NCI-H345 (cell line): ENCODE measurements around the gene TANGO6.
A peak's percentile ranks its signal among the peaks of the same experiment; 100 is the strongest.

Experiments used
- DNase-seq: peaks from one replicate; lab custom pipeline; 2025; lab: John Stamatoyannopoulos, UW

TANGO6 gene

DNA sequence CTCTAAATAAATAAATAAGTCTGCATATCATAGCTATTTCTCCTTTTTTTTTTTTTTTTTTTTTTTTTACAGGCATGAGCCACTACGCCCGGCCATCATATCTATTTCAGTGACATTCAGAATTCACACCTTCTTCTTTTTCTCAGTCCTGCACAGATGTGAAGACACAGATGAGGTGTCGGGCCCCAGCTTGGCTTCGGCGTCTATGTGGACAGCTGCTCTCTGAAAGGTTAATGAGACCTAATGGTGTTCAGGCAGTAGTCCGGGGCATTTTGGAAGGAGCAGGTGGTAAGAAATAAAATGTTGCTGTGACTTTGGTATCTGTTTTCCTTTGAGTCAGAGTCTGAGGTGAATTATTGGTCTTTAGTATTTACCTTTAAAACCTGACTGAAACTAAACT, 23.6 kb downstream of the TANGO6 start:
- DNase-seq = no peak

DNA sequence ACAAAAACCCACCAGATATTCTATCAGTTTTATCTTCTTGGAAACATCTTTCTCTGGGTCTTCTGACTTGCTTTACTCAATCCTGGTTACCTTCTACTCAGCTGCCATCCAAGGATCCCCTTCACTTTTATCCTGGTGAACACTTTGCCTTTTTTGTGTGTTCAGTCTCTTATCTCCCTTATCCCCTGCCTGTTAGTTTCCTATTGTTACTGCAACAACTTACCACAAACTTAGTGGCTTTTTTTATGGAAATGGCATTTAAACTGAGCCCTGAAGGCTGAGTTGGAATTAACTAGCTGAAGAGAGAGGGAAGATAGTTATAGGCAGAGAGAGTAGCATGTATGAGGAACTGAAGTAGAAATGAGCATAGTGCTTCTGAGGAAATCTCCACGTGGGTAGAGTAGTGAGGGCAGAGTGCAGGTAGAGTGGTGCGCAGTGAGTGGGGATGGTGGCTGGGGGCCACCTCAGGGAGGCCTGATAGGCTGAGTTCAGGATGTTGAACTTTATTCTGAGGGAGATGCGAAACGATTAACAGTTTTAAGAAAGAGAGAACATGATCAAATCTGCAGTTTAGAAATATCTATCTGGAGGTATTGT, 26.3 kb downstream of the TANGO6 start:
- DNase-seq = no peak

DNA sequence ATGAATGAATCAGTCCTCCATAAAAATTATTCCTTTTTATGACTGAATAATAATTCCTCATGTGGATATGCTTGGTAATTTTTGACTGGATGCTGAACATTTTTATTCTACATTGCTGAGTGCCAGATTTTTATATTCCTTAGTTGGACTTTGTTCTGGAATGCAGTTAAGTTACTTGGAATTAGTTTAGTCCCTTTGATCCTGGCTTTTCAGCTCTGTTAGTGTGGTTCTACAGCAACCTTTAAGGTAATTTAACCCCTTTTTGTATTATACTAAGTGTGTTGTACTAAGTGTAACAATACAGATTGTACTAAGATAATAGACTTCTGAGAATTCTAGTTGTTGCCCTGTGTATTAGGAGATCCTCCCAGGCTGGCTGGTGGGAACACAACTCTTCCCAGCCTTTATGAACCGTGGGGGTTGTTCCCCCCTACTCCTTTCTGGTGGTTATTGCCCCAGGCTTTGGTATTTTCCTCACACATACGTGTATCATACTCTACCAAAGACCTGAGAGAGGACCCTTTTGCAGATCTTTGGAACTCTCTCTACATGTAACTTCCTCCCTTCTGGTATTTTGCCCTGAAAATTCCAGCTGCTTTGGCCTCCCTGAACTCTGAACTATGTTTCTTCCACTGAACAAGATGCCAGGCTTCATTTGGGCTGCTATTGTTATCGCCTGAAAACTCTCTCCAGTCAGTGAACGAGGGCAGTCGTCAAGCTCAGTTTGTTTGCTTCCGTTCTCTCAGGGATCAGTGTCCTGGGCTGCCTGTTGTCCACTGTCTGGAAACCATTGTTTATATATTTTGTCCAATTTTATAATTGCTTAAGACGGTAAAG, 30.5 kb downstream of the TANGO6 start:
- DNase-seq = no peak

DNA sequence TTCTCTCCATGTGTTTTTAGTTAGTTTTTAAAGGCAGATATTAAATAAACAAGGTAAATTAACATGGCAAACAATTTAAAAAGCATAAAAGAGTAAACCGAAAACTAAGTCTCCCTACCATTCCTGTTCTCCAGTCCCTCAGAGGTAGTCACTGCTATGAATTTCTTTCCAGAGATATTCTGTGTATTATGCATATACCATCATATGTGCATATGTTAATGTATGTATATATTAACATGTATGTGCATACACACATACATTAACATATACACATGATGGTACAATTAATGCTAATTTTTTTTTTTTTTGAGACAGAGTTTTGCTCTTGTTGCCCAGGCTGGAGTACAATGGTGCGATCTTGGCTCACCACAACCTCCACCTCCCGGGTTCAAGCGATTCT, 32.5 kb downstream of the TANGO6 start:
- DNase-seq = no peak

DNA sequence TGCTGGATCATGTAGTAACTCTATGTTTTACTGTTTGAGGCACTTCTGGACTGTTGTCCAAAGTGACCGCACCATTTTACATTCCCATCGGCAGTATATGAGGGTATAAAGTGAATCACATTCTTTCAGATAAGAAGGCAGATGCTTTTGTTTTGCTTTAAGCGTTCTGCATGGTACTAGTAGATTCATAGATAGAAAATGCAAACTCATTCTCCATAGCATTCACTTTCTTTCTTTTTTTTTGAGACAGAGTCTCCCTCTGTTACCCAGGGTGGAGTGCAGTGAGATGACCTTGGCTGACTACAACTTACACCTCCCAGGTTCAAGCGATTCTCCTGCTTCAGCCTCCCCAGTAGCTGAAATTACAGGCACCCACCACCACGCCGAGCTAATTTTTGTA, 40.4 kb downstream of the TANGO6 start:
- no peak for DNase-seq

DNA sequence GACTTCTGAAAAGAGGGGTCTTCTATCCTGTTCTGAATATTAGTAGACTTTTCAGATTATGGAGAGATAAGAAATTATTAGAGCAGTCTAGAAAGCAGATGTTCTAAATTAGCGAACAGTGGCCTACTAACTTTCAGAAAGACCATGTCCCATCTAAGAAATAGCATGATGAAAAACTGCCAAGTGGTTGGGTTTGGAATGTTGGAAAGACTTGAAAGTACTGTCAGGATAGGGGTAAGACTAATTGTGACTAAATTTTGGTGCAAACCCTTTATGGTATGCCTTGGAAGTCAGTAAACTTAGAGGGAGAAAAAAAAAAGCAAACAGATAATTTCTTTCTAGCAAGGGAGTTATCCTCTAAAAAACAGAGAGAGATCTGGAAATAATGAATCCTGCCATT, 41.1 kb downstream of the TANGO6 start:
- no peak for DNase-seq

DNA sequence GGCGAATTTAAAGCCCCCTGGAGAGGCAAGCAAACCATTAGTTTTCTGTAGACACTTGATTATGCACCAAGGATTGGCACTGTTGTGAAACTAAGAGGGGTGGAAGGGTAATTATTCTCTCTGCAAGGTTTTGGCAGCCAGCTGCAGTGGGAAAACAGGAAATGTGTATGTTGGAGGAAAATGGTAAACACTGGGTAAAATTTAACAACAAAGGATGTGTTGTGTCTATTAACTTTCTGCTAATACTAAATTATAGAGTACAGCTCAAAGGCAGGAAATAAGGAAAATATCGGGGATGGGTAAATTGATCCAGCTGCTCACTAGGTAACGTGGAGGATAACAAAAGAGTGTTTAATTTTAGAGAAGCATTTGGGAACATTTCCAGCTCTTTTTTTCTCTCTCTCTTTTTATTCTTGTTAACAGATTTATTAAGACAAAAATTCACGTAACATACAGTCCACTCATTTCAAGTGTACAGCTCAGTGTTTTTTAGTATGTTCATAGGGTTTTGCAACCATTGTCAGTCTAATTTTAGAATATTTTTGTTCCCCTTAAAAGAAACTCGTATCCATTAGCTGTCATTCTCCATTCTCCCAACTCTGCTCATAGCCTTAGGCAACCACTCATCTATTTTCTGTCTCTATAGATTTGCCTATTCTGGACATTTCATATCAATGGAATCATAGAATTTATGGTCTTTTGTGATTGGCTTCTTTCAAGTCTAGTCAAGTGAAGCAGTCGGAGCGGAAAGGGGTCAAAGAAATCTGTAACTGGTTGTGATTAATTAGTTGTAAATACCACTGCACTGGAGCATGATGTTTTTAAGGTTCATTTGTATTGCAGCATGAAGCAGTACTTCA, 41.8 kb downstream of the TANGO6 start:
- peak; percentile 39 for DNase-seq

DNA sequence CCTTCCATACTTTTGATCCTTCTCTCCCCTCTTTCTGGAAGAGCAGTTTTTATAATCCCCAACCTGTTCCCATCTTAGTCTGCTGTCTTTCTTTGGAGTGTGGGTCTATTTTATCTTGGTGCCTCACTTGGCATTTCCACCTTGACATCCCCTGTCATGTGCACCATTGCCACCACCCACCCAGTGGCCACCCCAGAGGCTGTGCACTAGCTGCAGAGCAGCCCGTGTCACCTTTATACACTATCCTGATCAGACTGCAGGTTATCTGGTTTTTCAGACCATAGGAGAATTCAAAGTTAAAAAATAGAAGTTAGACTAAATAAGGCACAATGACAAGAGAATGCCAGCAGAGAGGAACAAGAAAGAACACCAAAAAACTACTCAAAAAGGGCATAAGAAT, 43.8 kb downstream of the TANGO6 start:
- DNase-seq = no peak

DNA sequence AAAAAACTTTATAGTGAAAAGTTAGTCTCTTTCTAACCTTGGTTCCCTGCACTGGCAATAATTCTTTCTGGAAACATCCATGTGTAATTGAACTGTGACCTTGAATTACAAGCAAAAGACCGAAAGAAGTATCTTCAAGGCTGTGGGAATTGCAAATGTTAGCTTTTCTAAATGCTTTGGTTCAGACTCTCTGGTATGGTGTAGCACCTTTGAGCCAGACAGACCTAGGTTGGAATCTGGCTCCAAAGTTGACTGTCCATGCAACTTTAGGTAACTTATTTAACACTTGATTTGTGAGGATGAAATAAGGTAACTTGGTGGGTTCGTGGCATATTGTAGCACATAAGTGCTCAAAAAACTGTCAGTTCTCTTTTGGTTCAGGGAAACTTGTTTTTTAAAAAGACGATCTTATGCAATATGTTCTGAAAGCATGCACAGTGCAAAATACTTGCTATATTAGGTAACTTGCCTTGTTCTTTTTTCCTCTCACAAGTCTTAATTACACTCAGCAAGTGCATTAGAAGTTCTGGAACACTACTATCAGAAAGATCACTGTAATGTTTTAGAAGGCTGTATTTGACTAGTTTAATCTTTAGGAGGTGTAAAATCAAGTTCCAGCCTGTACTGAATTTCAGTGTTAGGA, 46.3 kb downstream of the TANGO6 start:
- no peak for DNase-seq

DNA sequence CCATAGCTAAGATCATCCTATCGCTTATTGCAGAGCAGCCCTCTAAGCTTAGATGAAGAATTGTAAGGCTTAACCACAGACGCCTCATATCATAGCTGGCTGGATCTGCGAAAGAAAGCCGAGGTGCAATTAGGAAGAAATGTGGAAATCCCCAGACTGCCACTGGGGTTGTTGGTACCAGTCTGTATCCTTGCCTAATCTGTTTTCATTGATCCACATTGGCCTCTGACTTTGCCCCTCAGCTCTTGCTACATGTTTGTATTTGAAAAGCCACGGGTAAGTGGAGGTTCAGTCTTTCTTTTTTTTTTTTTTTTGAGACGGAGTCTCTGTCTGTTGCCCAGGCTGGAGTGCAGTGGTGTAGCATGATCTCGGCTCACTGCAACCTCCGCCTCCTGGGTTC, 48.9 kb downstream of the TANGO6 start:
- no peak for DNase-seq

DNA sequence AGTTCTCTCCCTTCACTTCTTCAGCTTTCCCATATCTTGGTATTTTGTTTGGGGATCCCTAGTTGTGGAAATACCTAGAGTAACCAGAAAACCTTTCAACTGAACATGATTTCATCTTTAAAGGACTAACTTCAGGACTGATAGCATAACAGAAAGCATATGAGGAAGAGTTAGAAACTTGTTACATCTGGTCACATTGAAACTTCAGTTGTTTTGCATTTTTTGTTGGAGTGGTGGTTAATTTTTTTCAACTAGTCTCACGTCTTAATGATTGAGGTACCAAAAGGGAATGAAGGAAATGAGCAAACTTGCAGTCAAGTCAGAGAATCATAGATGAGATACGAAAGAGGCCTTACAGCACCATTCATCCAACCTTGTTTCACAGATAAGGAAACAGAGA, 49.6 kb downstream of the TANGO6 start:
- DNase-seq = no peak

DNA sequence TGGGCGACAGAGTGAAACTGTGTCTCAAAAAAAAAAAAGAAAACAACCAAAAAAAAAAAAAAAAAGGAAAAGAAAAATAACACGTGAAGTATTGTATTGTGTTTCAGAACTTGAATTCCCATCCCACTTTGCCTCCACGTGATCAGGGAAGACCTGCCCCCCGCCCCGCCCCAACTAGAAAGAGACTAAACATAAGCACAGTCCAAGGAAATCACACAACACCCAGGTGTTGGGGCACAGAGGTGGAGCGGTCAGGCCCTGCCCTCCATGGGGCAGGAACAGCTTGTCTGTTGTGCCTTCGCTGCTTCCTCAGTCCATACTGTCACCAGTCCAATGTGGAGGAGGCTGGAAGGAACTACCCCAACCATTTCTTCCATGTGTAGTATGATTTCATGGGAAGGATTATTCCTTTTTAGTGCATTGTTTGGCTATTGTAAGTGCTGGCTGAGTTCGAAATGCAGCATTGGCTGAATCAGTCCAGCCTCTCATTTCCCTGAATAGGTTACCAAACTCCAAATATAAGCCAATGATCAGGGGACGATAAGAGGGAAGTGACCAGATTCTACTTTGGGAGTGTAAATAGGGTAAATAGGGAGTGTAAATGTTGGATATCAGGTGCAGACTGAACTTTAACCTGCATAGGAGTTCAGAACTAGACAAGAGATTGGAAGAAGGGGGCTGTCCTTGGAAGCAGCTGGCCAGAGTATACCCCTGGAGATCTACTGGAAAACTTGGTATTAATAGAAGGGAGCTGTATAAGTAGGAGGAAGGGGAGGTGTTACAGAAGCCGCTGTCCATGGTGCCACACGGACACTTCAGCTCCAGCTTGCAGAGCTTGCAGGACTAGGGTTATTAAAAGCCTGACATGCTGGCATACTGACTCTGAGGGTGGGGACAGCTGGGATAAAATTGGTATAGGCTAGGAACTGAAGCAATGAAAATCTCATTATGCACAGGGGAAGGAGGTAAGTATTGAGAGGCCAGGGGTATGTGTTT, 50.7 kb downstream of the TANGO6 start:
- no peak for DNase-seq

DNA sequence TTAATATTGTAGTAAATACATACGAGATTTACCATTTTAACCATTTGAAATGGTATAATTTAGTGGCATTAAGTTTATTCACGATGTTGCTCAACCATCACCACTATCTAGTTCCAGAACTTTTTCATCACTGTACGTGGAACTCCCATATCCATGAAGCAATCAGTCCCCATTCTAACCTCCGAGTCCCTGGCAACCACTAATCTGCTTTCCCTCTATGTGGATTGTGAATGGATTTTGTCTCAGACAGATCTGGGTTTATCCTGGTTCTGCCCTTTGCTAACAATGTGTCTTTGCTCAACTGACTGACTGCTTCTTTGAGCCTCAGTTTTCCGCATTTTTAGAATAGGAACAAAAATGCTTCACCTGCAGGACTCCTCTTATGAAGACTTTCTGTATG, 51.4 kb downstream of the TANGO6 start:
- DNase-seq = no peak

DNA sequence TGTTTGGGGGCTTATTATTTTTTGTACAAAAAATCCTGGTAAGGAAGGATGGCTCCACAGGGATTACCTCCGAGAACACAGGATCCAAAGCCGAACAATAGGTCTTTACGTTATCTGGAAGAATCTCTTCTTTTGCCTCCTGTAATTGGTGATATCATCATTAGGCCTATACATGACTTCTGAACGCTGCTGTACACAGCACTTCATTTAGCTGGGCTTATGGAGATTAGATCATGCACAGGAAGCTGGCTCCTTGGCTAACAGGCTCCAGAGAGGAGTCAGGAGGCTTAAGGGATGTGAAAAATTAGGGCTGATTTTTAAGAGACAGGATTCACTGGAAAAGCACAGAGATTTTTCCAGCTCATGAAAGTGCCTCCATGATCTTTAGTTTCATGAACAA, 54.7 kb downstream of the TANGO6 start:
- no peak for DNase-seq

DNA sequence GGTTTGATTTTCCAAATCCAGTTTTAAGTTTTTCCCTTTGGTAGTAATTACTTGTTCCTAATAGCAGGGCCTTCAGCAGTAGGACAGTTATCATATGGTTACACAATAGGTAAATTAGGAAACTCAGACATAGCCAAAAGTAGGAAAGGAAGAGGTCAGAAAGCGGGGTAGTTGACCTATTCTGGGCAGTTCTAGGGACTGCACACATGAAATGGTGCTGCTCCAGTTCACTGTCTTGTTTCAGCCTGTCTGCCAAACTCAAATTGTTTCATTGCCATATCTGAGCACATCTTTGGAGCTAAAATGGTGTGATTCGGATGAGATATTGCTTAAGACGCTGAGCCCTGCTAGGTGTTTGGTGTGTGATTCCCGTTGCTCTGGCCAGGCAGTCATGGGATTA, 56.7 kb downstream of the TANGO6 start:
- DNase-seq = no peak

DNA sequence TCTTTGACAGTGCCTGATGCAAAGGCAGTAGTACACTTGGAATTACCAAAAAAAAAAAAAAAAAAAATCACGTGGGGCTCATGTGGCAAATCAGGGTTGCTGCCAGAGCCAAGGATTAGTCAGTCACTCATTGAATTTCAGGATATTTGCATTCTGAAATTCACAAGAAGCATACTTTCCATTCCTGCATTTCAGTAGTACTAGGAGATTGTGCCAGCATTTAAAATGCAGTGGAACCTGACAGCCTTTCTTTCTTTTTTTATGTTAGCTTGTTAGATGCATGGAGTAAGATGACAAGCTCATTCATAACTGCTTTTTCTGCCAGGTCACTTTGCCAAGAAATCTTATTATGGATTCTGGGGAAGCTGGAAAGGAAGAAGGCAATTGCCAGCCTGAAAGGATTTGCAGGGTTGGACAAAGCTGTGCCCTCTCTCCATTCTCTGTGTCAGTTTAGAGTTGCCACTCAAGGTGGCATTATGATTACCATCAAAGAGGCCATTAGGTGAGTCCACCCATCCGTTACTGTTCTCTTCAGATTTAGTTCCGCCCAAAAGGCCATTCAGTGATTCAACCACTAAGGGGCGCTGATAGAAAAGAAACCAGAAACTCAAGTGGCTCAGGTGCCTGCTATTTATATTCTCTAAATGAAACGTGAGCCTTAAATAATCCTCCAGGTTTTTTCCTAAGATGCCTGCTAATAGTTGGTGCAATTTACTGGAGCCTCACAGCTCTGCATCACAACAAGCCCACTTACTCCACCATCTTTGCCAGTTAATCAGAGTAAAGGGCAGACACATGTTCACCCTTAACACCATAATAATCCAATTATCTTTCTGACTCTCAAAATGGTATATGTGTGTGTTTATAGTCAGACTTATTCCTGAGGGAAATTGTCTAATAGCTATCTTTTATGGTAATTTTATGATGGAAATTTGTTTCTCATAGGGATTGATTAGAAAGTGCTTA, 59.0 kb downstream of the TANGO6 start:
- peak; percentile 77 for DNase-seq

DNA sequence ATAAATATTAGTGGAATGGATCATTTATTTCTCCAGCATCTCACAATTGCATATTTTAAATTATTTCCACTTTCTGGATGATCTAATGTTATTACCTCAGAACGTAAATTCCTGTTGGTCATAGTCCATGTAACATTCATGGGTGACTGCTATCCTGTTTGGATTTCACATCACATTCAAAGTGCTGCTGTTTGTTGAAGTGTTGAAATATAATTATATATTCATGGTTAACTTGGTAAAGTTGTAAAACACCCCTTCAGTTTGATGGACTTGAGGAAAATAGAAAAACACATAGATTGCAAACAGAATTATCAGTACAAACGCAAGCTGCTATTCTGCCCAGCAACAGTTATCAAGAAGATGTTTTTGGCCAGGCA, 59.6 kb downstream of the TANGO6 start:
- DNase-seq = no peak

DNA sequence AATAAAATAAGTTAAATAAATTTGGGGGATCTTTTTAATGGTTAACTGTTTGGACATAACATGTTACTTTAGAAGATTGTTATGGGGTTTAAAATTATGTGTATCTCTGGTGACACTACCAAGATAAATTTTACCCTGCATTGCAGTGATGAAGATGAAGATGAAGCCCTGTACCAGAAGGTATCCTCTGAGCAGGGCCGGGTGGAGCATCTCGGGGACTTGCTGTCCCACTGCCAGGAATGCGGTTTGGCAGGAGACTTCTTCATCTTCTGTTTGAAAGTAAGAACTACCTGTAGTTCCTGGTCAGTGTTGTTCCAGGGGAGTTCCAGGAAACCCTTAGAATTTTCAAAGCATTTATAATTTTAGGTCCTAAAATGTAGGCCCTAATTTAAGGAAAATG, 64.0 kb downstream of the TANGO6 start:
- no peak for DNase-seq

DNA sequence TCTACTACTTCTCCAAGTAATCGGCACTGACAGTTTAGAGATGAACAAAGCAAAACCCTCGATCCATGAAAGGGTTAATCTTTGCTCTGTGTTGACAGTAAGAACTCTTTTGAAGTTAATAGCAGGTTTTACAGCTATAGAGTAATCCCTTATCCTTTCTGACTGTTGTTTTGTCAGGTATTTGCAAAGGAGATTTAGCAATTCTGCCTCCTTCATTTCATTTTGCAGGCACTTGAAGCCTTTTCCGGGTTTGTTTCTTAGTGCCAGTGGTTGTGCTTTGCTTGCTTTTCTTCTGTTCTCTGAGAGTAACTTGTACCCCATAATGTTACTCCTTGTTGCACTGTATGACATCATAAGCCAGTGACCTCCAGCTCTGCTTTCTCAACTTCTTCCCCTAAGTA, 64.5 kb downstream of the TANGO6 start:
- no peak for DNase-seq

DNA sequence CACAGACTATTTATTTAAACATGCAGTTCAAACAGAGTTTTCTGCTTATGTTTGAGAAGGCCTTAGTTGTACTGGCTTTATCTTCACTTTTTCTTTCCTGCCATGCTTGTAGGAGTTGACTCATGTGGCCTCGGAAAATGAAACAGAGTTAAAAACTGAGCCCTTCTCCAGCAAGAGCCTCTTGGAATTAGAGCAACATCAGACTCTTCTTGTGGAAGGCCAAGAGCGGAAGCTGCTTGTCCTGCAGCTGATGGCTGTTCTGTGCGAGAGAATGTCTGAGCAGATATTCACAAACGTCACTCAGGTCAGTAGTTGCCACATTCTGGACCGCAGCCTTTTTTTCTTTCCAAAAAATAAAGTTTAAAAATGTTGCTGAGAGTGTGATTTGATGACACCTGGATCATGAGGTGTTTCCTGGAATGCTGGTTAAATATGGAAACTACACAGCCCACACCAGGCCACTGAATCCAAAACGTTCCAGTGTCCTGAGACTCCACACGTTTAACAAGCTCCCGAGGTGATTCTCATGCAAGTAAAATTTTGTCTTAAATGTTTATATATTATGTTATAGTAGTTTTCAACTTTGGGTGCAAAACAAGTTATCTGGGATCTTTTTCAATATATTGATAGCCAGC, 65.9 kb downstream of the TANGO6 start:
- no peak for DNase-seq
